Astrocyte (in vitro differentiated cells and primary cell): ENCODE measurements around the gene NPTXR.

Experiments
- CTCF ChIP-seq: IDR thresholded peaks from 2 replicates; pipeline ENCODE4 v1.5.1; 2011; ENCODE audit warnings: low read depth, mild to moderate bottlenecking, inconsistent platforms, low read length, moderate library complexity; ENCODE audit not compliant: insufficient read depth
- EZH2 ChIP-seq: IDR thresholded peaks from 2 replicates; pipeline ENCODE4 v1.6.1; 2012; ENCODE audit warnings: mild to moderate bottlenecking, low read length, inconsistent platforms; ENCODE audit not compliant: insufficient read depth

GRCh38 chr22:38823076-38823475, 20.8 kb downstream of the NPTXR start:
- TF ChIP-seq EZH2 (no peak), CTCF (no peak)
